Kidney (tissue), 14 donors: ENCODE results near the gene FAM184B. TPM values are rescaled to one million over a fixed set of nuclear protein-coding genes. Genes with fewer than 3 reads are reported as not detected.

ENCODE experiments used
- DNase-seq, 5 donors: peaks; one replicate each; pipeline ENCODE4 v3.0.0-alpha.2; 2013 to 2020
- FAIRE-seq: peaks from 2 replicates; lab custom pipeline; 2012; peaks lifted over from hg19 to GRCh38; lab: Jason Lieb, UNC
- H3K27ac ChIP-seq, 2 donors: one replicate each; pipeline ENCODE4 v1.7.0; 2013; ENCODE audit warnings: low read depth in 2 of 2, low read length in 2 of 2, inconsistent platforms in 1 of 2
- H3K27me3 ChIP-seq: one replicate; pipeline ENCODE4 v1.7.1; 2013; ENCODE audit warnings: low read length, inconsistent platforms; ENCODE audit not compliant: control insufficient read depth, insufficient read depth
- H3K36me3 ChIP-seq, 3 donors: one replicate each; pipeline versions ENCODE4 v1.7.0 to v1.7.1; 2013; ENCODE audit warnings: low read length in 3 of 3, control low read depth in 1 of 3, inconsistent platforms in 1 of 3; ENCODE audit not compliant: insufficient read depth in 3 of 3, control insufficient read depth in 2 of 3
- H3K4me1 ChIP-seq, 3 donors: one replicate each; pipeline versions ENCODE4 v1.7.0 to v1.7.1; 2013; ENCODE audit warnings: low read length in 3 of 3, inconsistent platforms in 1 of 3, low read depth in 1 of 3; ENCODE audit not compliant: control insufficient read depth in 2 of 3, insufficient read depth in 2 of 3
- H3K4me3 ChIP-seq, 3 donors: one replicate each; pipeline versions ENCODE4 v1.7.0 to v1.8.1; 2013; ENCODE audit warnings: low read length in 3 of 3, control low read depth in 1 of 3, inconsistent platforms in 1 of 3
- H3K9ac ChIP-seq, 3 donors: one replicate each; pipeline versions ENCODE4 v1.7.0 to v1.7.1; 2013; ENCODE audit warnings: low read length in 3 of 3, control low read depth in 1 of 3, inconsistent platforms in 1 of 3
- H3K9me3 ChIP-seq, 3 donors: one replicate each; pipeline versions ENCODE4 v1.7.0 to v1.7.1; 2013; ENCODE audit warnings: low read length in 3 of 3, control low read depth in 1 of 3, inconsistent platforms in 1 of 3; ENCODE audit not compliant: control insufficient read depth in 2 of 3, insufficient read depth in 1 of 3
- CTCF ChIP-seq: IDR thresholded peaks from 3 replicates; pipeline ENCODE4 v1.5.1; 2012; ENCODE audit warnings: mild to moderate bottlenecking, moderate library complexity, borderline replicate concordance; ENCODE audit not compliant: insufficient read depth; ENCODE audit errors: extremely low read depth
- intact Hi-C: fragments of 100-400 bp; cut with DNase I; formaldehyde crosslinking; loops from one replicate; pipeline ENCODE4 v1.11.1; 2022
- polyA plus RNA-seq: library from polyadenylated mRNA; stranded (reverse); fragments of 350-450 nt; fragmentation: Illumina TruSeq; extraction: RNeasy Lipid Tissue Mini Kit (QIAGEN cat#74804); gene quantifications from one replicate; pipeline ENCODE4 v1.2.3, GENCODE V29; 2014; ENCODE audit warnings: low read depth, low replicate concordance; ENCODE audit not compliant: insufficient read depth
- total RNA-seq: library from RNA; stranded (reverse); fragmentation: NEBNext Ultra II Directional; extraction: Animal tissue kit (Norgen Biotek cat#: 25700); gene quantifications from one replicate; pipeline ENCODE4 v1.2.1, GENCODE V29; 2021
- donor health status: control.
- donor health status: control.
- donor health status: control.
- donor health status: control.
- donor health status: control.
- donor health status: DM: yes; HTN: yes; CAD: no.
- donor health status: Normal renal cell carcinoma (clear cell type).

Gene FAM184B
- total and polyA plus RNA-seq, 2 donors from 2014 or later = 0.09 to 0.39 TPM

- no peak for DNase-seq
- TF ChIP-seq CTCF = no peak
- no peaks in the 10 kb centered on the region for H3K9me3 ChIP-seq
- no peaks in the 10 kb centered on the region for H3K4me1 ChIP-seq
- no peaks in the 10 kb centered on the region for H3K27me3 ChIP-seq
- H3K27ac ChIP-seq = no peak overlapping the region
- FAIRE-seq = no peak
- intact Hi-C loops = no loop called here
- H3K9ac ChIP-seq = no peak overlapping the region
- peaks cover 5 to 54% (median 34%) of the 10 kb centered on the region in 3 donors for H3K36me3 ChIP-seq
- no peak overlapping the region for H3K4me3 ChIP-seq
Measured at GRCh38 chr4:17584521-17585213, 196.8 kb downstream of the FAM184B start.

GRCh38 chr4:17583941-17584340 lies 197.5 kb downstream of the FAM184B start:
- FAIRE-seq = no peak
- Histone ChIP-seq H3K27me3 (no peaks in the 10 kb centered on the region), H3K9me3 (no peaks in the 10 kb centered on the region), H3K27ac (no peak overlapping the region), H3K4me1 (peaks cover 0 to 6% (median 0%) of the 10 kb centered on the region in 3 donors), H3K4me3 (no peak overlapping the region), H3K9ac (no peak overlapping the region), H3K36me3 (peaks cover 5 to 54% (median 34%) of the 10 kb centered on the region in 3 donors)
- no peak for TF ChIP-seq CTCF
- intact Hi-C loops = no loop called here
- no peak for DNase-seq

GRCh38 chr4:17583276-17583675 lies 198.1 kb downstream of the FAM184B start:
- H3K9ac ChIP-seq = no peak overlapping the region
- peaks cover 5 to 49% (median 29%) of the 10 kb centered on the region in 3 donors for H3K36me3 ChIP-seq
- H3K4me1 ChIP-seq = peaks cover 0 to 13% (median 6%) of the 10 kb centered on the region in 3 donors
- no peak for DNase-seq
- intact Hi-C loops = no loop called here
- no peak overlapping the region for H3K27ac ChIP-seq
- no peak for FAIRE-seq
- H3K4me3 ChIP-seq = no peak overlapping the region
- no peaks in the 10 kb centered on the region for H3K9me3 ChIP-seq
- TF ChIP-seq CTCF = no peak
- no peaks in the 10 kb centered on the region for H3K27me3 ChIP-seq
